PC-3 (cell line): ENCODE data around the gene DGKD.

Experiments
- EZH2 ChIP-seq: fragments of 300-600 bp; sonication (generic); IDR thresholded peaks from one replicate; pipeline ENCODE4 v1.6.1; 2017; ENCODE audit warnings: antibody characterized with exemption, mild to moderate bottlenecking, low read length; ENCODE audit not compliant: unreplicated experiment
- EZH2phosphoT487 ChIP-seq: fragments of 300-600 bp; sonication (generic); IDR thresholded peaks from 2 replicates; pipeline ENCODE4 v1.6.1; 2018; ENCODE audit warnings: mild to moderate bottlenecking, antibody characterized with exemption, low read length, borderline replicate concordance
- TF ChIP-seq, protein P1 (sequence below): fragments of 300-600 bp; sonication (generic); conservative IDR thresholded peaks from 2 replicates; pipeline ENCODE4 v1.5.1; 2017; ENCODE audit warnings: antibody characterized with exemption, low read depth, mild to moderate bottlenecking, low read length

DNA sequence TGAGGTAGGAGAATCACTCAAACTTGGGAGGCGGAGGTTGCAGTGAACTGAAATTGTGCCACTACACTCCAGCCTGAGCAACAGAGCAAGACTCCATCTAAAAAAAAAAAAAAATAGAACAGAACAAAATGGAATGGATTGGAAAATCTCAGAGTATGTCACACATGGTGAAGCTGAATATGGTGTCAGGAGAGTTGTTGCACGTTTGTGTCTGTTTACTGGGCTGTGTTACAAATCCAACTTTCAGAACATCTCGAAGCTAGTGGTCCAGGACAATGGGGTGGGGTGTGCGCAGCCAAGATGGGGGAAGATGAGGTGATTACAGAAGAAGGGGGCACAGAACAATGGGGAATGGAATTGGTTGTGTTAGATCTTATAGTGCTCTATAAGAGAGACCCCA, 29.0 kb upstream of the DGKD start:
- TF ChIP-seq, protein P1, sequence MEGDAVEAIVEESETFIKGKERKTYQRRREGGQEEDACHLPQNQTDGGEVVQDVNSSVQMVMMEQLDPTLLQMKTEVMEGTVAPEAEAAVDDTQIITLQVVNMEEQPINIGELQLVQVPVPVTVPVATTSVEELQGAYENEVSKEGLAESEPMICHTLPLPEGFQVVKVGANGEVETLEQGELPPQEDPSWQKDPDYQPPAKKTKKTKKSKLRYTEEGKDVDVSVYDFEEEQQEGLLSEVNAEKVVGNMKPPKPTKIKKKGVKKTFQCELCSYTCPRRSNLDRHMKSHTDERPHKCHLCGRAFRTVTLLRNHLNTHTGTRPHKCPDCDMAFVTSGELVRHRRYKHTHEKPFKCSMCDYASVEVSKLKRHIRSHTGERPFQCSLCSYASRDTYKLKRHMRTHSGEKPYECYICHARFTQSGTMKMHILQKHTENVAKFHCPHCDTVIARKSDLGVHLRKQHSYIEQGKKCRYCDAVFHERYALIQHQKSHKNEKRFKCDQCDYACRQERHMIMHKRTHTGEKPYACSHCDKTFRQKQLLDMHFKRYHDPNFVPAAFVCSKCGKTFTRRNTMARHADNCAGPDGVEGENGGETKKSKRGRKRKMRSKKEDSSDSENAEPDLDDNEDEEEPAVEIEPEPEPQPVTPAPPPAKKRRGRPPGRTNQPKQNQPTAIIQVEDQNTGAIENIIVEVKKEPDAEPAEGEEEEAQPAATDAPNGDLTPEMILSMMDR = no peak
- TF ChIP-seq EZH2 (no peak), EZH2phosphoT487 (no peak)
